Measurements from ENCODE around the gene ARAP2.

GRCh38 chr4:36273276-36273675 lies 29.0 kb upstream of the ARAP2 start:
- TF ChIP-seq CTCF (IDR thresholded peaks at IDR 0.05; ENCODE audit: insufficient read depth, low read length, poor library complexity, severe bottlenecking): no peak
- no peak for TF ChIP-seq EZH2phosphoT487 (conservative IDR thresholded peaks at IDR 0.05; ENCODE audit: low read length)

All from SU-DHL-6 (cell line).